HK-2 (cell line): ENCODE measurements around the gene MPND.
A peak's percentile ranks its signal among the peaks of the same experiment; 100 is the strongest.
"Not testable (repeated sequence)": the region's sequence is repeated elsewhere in the genome, so short reads cannot be mapped to it uniquely, and the experiment has no call there.

ENCODE experiments used
- DNase-seq: peaks from one replicate; pipeline ENCODE4 v3.0.0-alpha.2; 2018; ENCODE audit not compliant: unreplicated experiment

Gene MPND

GRCh38 chr19:4320419-4320818 lies 22.9 kb upstream of the MPND start:
- DNase-seq = no peak

GRCh38 chr19:4322942-4323665 lies 20.3 kb upstream of the MPND start:
- no peak for DNase-seq

GRCh38 chr19:4323692-4324091 lies 19.7 kb upstream of the MPND start:
- no peak for DNase-seq

GRCh38 chr19:4324228-4324627 lies 19.1 kb upstream of the MPND start:
- DNase-seq = no peak

GRCh38 chr19:4326215-4326836 lies 17.0 kb upstream of the MPND start:
- DNase-seq = no peak

GRCh38 chr19:4326837-4327251 lies 16.5 kb upstream of the MPND start:
- no peak for DNase-seq

- DNase-seq = no peak
Measured at GRCh38 chr19:4327252-4327876, 16.0 kb upstream of the MPND start.

GRCh38 chr19:4327877-4328242 lies 15.5 kb upstream of the MPND start:
- no peak for DNase-seq

- DNase-seq = no peak
Measured at GRCh38 chr19:4328243-4328990, 14.9 kb upstream of the MPND start.

- DNase-seq = not testable (repeated sequence)
Measured at GRCh38 chr19:4328991-4329681, 14.2 kb upstream of the MPND start.

GRCh38 chr19:4329858-4330257 lies 13.5 kb upstream of the MPND start:
- no peak for DNase-seq

- DNase-seq = no peak
Measured at GRCh38 chr19:4334929-4335570, 8.3 kb upstream of the MPND start.

- DNase-seq = no peak
Measured at GRCh38 chr19:4337906-4338440, 5.4 kb upstream of the MPND start.

GRCh38 chr19:4338441-4339355 lies 4.7 kb upstream of the MPND start, which contains the start of gene STAP2:
Gene STAP2 (minus strand): TSS chr19:4338827. CDS start chr19:4338753, 74 bp downstream.
- peak; percentile 69 for DNase-seq

- no peak for DNase-seq
Measured at GRCh38 chr19:4342314-4342614, 1.1 kb upstream of the MPND start.

- peak; percentile 96 for DNase-seq
Measured at GRCh38 chr19:4342615-4343369, 570 bp upstream of the MPND start.

- no peak for DNase-seq
Measured at GRCh38 chr19:4345342-4346019, 2.1 kb downstream of the MPND start.

- no peak for DNase-seq
Measured at GRCh38 chr19:4346020-4346383, 2.6 kb downstream of the MPND start.

- no peak for DNase-seq
Measured at GRCh38 chr19:4347521-4347920, 4.2 kb downstream of the MPND start.
